Mucosa of gallbladder (tissue), 1 donor: ENCODE measurements around the gene MMAB. TPM values are rescaled to one million over a fixed set of nuclear protein-coding genes. Genes with fewer than 3 reads are reported as not detected.

Source experiments
- DNase-seq: peaks from one replicate; pipeline ENCODE4 v3.0.0-alpha.2; 2020; ENCODE audit warnings: low spot score
- total RNA-seq: library from RNA; stranded (reverse); gene quantifications from one replicate; pipeline ENCODE4 v1.2.1, GENCODE V29; 2021
- donor health status: DM: no; HTN: no; CAD: no.

MMAB gene
- total RNA-seq, 1 donor from 2014 or later: 58.3 TPM

GRCh38 chr12:109586385-109587296 lies 13.3 kb upstream of the MMAB start:
- DNase-seq: no peak

DNA sequence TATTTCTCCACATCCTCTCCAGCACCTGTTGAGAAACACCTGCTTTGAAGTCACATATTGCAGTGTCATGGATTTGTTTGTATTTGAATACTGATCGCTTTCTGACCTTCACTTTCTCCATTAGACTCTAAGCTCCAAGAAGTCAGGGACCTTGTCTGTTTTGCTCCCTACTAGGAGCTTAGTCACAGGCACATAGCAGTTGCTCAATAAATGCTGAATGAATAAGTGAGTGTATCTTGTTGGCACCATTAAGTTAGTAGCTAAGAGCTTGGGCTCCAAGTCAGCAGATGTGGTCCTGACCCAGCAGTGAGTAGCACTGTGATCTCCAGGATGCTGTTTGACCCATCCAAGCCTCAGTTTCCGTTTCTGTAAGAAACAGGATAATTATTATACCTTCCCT lies 10.4 kb upstream of the MMAB start:
- DNase-seq: no peak

DNA sequence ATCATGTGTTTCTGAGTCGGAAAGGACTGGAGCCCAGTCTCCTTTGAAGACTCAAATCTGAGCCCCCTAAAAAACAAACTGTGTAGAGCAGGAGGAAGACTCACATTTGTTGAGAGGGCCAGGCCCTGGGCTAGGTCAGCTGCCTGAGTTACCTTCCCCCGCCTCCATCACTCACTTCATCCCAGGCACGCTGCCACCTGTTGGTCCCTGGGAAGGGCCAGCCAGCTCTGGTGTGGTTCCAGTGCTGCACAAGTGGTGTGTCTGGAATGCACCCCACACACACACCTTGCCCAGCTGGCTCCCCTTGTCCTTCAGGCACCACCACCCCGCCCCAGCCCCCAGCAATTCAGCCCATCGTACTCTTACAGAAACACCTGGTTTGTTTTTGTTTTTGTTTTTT lies 9.3 kb upstream of the MMAB start:
- no peak for DNase-seq

GRCh38 chr12:109581856-109582255 lies 8.6 kb upstream of the MMAB start:
- no peak for DNase-seq

DNA sequence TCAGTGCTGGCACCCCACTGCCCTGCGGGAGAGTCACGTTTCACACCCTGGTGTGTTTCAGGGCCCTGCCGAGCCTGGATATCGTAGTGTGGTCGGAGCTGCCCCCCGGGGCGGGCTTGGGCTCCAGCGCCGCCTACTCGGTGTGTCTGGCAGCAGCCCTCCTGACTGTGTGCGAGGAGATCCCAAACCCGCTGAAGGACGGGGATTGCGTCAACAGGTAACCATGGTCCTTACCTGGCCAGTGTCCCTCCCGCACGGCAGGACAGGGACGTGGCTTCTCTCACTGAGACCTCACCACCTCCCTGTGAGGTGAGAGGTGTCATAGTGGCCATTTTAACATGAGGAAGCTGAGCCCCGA lies 8.0 kb upstream of the MMAB start:
- no peak for DNase-seq

DNA sequence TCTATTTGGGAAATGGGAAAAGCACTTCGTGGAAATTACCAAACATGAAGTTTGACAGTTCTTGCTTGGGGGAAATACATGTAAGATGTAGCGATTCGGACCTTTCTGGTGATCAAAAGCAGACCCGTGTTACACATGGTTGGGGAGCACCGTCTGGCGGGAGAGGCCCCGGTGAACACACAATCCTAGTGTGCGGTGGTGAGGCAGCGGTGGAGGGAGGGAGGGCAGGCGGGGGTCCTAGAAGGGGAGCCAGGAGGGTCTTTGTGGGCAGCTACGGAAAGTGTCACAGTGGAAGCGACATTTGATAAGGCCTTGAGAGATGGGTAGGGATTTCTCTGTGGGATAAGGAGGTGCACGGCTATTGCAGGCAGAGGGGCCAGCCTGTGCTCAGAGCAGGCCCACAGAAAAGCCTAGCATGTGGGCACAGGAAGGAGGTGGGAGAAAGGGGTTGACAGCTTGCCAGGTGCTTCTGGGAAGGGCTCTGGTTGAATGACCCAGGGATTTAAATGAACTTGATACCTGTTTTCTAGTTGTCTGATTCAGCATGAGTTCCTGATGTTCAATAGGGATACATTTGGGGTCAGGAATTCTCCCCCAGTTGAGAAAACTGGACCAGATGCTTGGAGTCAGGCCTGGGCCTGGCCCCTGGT lies 7.5 kb upstream of the MMAB start:
- no peak for DNase-seq

GRCh38 chr12:109580272-109580671 lies 7.0 kb upstream of the MMAB start:
- no peak for DNase-seq

- DNase-seq: no peak
Measured at GRCh38 chr12:109579639-109580038, 6.3 kb upstream of the MMAB start.

DNA sequence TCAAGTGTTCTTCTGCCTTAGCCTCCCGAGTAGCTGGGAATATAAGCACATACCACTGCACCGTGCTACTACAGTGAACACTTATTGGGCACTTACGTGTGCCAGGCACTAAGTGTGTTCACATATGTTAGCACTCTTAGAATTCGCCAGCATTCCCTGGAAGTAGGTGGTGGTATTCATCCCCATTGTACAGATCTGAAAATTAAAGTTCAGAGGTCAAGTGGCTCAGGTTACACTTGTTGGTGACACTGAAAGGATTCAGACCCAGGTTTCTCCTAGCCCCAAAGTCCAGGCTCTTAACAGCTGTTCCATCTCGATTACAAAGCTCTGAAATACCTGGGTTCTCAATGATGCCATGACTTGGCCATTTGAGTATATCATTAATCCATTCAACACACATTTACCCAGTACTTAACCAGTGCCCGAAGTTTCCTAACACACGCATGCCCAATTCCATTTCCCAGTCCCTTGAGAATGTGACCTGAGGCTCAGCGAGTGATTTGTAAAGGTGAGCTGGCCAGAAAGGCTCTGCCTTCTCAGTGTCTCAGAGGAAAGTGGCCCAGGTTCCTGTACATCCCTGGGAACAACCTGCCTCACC lies 5.1 kb upstream of the MMAB start:
- DNase-seq: no peak

GRCh38 chr12:109577311-109577710 lies 4.0 kb upstream of the MMAB start:
- no peak for DNase-seq

GRCh38 chr12:109575683-109576082 lies 2.4 kb upstream of the MMAB start:
- no peak for DNase-seq

DNA sequence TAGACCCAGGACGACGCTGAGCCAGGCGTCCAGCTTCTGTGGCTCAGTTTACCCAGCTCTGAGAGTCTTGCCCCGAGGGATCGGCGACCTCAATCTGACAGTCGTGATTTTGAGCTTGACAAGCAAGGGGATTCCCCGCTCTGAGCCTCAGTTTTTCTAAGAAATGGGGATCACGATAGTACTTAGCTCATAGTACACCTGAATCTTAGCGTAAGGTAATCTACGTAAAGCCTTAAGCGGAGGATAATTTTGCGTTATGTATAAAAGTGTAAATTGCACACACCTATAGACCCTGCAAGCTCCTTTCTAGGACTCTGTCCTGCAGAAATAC lies 575 bp upstream of the MMAB start:
- DNase-seq: no peak

GRCh38 chr12:109572506-109572845 lies 828 bp downstream of the MMAB start:
- no peak for DNase-seq

DNA sequence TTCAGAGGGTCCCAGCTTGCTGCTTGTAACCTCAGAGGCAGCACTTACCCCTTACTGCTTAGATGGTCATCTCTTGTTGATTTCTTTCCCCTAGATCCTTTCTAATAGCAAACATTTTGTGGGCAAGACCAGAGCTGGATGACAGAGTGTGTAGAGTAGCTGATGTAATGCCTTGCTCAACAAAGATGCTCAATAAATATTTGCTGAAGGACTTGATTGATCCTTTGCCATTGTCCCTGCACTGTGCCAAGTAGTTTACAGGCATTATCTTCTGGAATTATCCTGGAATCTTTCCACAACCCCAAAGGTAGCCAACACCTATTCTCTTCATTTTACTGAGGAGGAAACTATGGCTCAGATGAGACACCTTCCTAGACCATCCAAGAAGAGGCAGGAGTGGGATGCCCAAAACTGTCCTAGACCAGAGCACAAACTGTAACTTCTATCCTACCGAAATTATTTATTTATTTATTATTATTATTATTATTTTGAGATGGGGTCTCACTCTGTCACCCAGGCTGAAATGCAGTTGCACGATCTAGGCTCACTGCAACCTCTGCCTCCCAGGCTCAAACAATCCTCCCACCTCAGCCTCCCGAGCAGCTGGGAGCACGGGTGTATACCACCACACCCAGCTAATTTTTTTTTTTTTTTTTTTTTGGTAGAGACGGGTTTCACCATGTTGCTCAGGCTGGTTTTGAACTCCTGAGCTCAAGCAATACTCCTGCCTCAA lies 1.4 kb downstream of the MMAB start:
- no peak for DNase-seq

- DNase-seq: no peak
Measured at GRCh38 chr12:109568486-109568885, 4.8 kb downstream of the MMAB start.

GRCh38 chr12:109567967-109568366 lies 5.3 kb downstream of the MMAB start:
- no peak for DNase-seq

- DNase-seq: no peak
Measured at GRCh38 chr12:109567296-109567695, 6.0 kb downstream of the MMAB start.

DNA sequence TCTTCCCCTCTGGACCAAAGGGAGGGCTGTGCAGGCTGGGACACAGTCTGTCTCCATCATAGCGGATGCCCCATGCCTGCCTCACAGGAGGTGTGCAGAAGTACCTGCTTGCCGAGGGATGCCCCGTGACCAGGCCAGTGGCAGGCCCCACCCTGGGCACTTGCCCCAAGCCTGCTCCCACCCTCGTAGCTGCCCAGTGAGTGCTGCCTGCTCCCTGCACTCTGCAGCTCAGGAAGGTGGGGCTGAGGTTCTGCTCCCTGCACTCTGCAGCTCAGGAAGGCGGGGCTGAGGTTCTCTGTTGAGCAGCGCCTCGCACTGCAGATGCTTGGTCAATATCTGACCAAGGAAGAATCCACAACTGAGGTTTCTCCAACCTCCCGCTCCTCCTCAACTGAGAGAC lies 6.9 kb downstream of the MMAB start:
- no peak for DNase-seq

- no peak for DNase-seq
Measured at GRCh38 chr12:109563291-109564284, 9.7 kb downstream of the MMAB start.

GRCh38 chr12:109562871-109563270 lies 10.4 kb downstream of the MMAB start:
- no peak for DNase-seq

- no peak for DNase-seq
Measured at GRCh38 chr12:109561711-109562030, 11.6 kb downstream of the MMAB start.
